ENCODE results near the gene GFI1. TPM values are rescaled to one million over a fixed set of nuclear protein-coding genes. Genes with fewer than 3 reads are reported as not detected.

The GFI1 gene
- total RNA-seq, 1 donor from 2014 or later: 0.17 TPM

- H3K36me3 Mint-ChIP-seq (ENCODE audit: insufficient read depth): no peaks in the 10 kb centered on the region
- H3K4me3 Mint-ChIP-seq (ENCODE audit: low read depth): no peak overlapping the region
- no peak for TF ChIP-seq CTCF (IDR thresholded peaks at IDR 0.05; ENCODE audit: unreplicated experiment)
- no peak overlapping the region for H3K27ac Mint-ChIP-seq
- DNase-seq (ENCODE audit: low spot score, unreplicated experiment): no peak
- no peaks in the 10 kb centered on the region for H3K9me3 Mint-ChIP-seq (ENCODE audit: low read depth)
- no peaks in the 10 kb centered on the region for H3K4me1 Mint-ChIP-seq (ENCODE audit: low read depth)
- peaks cover 25% of the 10 kb centered on the region for H3K27me3 Mint-ChIP-seq
These were observed 8.8 kb upstream of the GFI1 start for GRCh38 chr1:92495392-92496063.

- Mint-ChIP-seq H3K4me1 (ENCODE audit: low read depth) (no peaks in the 10 kb centered on the region), H3K9me3 (ENCODE audit: low read depth) (no peaks in the 10 kb centered on the region), H3K4me3 (ENCODE audit: low read depth) (no peak overlapping the region), H3K36me3 (ENCODE audit: insufficient read depth) (no peaks in the 10 kb centered on the region), H3K27ac (no peak overlapping the region), H3K27me3 (peaks cover 26% of the 10 kb centered on the region)
- TF ChIP-seq CTCF (IDR thresholded peaks at IDR 0.05; ENCODE audit: unreplicated experiment): no peak
- no peak for DNase-seq (ENCODE audit: low spot score, unreplicated experiment)
These were observed 7.9 kb upstream of the GFI1 start for GRCh38 chr1:92494485-92495141.

- no peaks in the 10 kb centered on the region for H3K36me3 Mint-ChIP-seq (ENCODE audit: insufficient read depth)
- H3K27ac Mint-ChIP-seq: no peak overlapping the region
- H3K9me3 Mint-ChIP-seq (ENCODE audit: low read depth): no peaks in the 10 kb centered on the region
- peaks cover 41% of the 10 kb centered on the region for H3K27me3 Mint-ChIP-seq
- H3K4me3 Mint-ChIP-seq (ENCODE audit: low read depth): no peak overlapping the region
- no peak for DNase-seq (ENCODE audit: low spot score, unreplicated experiment)
- no peaks in the 10 kb centered on the region for H3K4me1 Mint-ChIP-seq (ENCODE audit: low read depth)
- TF ChIP-seq CTCF (IDR thresholded peaks at IDR 0.05; ENCODE audit: unreplicated experiment): no peak
These were observed 6.4 kb upstream of the GFI1 start for GRCh38 chr1:92493139-92493538.

GRCh38 chr1:92488832-92489231 lies 2.1 kb upstream of the GFI1 start:
- no peak for TF ChIP-seq CTCF (IDR thresholded peaks at IDR 0.05; ENCODE audit: unreplicated experiment)
- no peaks in the 10 kb centered on the region for H3K36me3 Mint-ChIP-seq (ENCODE audit: insufficient read depth)
- no peak overlapping the region for H3K4me3 Mint-ChIP-seq (ENCODE audit: low read depth)
- H3K4me1 Mint-ChIP-seq (ENCODE audit: low read depth): peaks cover 14% of the 10 kb centered on the region
- no peak overlapping the region for H3K27ac Mint-ChIP-seq
- no peaks in the 10 kb centered on the region for H3K9me3 Mint-ChIP-seq (ENCODE audit: low read depth)
- no peak for DNase-seq (ENCODE audit: low spot score, unreplicated experiment)
- H3K27me3 Mint-ChIP-seq: peaks cover 68% of the 10 kb centered on the region

- no peak for TF ChIP-seq CTCF (IDR thresholded peaks at IDR 0.05; ENCODE audit: unreplicated experiment)
- Mint-ChIP-seq H3K36me3 (ENCODE audit: insufficient read depth) (no peaks in the 10 kb centered on the region), H3K9me3 (ENCODE audit: low read depth) (no peaks in the 10 kb centered on the region), H3K4me1 (ENCODE audit: low read depth) (peaks cover 15% of the 10 kb centered on the region), H3K4me3 (ENCODE audit: low read depth) (no peak overlapping the region), H3K27me3 (peaks cover 71% of the 10 kb centered on the region), H3K27ac (no peak overlapping the region)
- DNase-seq (ENCODE audit: low spot score, unreplicated experiment): no peak
These were observed 1.7 kb upstream of the GFI1 start for GRCh38 chr1:92488416-92488815.
